HUES48 (cell line): ENCODE results near the gene PEAK3.
A peak's percentile ranks its signal among the peaks of the same experiment; 100 is the strongest.

ENCODE experiments used
- H3K27ac ChIP-seq: one replicate; pipeline ENCODE4 v1.7.0; 2013; ENCODE audit warnings: low read depth, low read length, inconsistent platforms
- H3K27me3 ChIP-seq: 2 replicates; pipeline ENCODE4 v1.6.1; 2013; ENCODE audit warnings: mild to moderate bottlenecking, low read length; ENCODE audit not compliant: control insufficient read depth, insufficient read depth
- H3K36me3 ChIP-seq: 2 replicates; pipeline ENCODE4 v1.6.1; 2013; ENCODE audit warnings: low read length; ENCODE audit not compliant: control insufficient read depth, insufficient read depth
- H3K4me1 ChIP-seq: 2 replicates; pipeline ENCODE4 v1.6.1; 2013; ENCODE audit warnings: mild to moderate bottlenecking, low read length; ENCODE audit not compliant: control insufficient read depth, insufficient read depth
- H3K4me3 ChIP-seq: 2 replicates; pipeline ENCODE4 v1.5.1; 2013; ENCODE audit warnings: mild to moderate bottlenecking, low read depth, low read length
- H3K9ac ChIP-seq: 2 replicates; pipeline ENCODE4 v1.6.1; 2013; ENCODE audit warnings: mild to moderate bottlenecking, low read depth, low read length, moderate library complexity
- H3K9me3 ChIP-seq: 2 replicates; pipeline ENCODE4 v1.6.1; 2013; ENCODE audit warnings: low read length; ENCODE audit not compliant: control insufficient read depth, insufficient read depth

Gene PEAK3

DNA sequence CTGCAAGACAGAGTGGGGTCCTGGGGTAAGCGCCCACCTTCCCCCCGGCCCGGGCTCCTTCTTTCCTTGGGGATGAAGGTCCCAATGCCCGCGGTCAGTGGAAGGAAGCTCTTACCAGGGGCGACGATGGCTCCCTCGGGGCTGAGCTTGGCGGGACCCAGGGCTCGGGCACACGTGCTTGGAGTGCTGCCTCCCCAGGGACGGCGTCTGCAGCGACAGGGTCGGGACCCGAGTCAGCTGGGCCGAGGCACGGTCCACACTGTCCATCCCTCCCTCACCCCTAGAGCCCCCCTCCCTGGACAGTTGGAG lies 29.2 kb downstream of the PEAK3 start:
- 0 out of 2 replicates have a peak, but pooled peaks cover 6% of the 10 kb centered on the region for H3K36me3 ChIP-seq
- H3K4me3 ChIP-seq = peak overlapping the region; percentile 61; the same call in 1 of the 2 replicates
- no peak overlapping the region for H3K9ac ChIP-seq
- H3K27me3 ChIP-seq = peaks cover 42% of the 10 kb centered on the region
- no peak overlapping the region for H3K27ac ChIP-seq
- no peaks in the 10 kb centered on the region; the same call in 1 of the 2 replicates for H3K4me1 ChIP-seq
- no peaks in the 10 kb centered on the region for H3K9me3 ChIP-seq

DNA sequence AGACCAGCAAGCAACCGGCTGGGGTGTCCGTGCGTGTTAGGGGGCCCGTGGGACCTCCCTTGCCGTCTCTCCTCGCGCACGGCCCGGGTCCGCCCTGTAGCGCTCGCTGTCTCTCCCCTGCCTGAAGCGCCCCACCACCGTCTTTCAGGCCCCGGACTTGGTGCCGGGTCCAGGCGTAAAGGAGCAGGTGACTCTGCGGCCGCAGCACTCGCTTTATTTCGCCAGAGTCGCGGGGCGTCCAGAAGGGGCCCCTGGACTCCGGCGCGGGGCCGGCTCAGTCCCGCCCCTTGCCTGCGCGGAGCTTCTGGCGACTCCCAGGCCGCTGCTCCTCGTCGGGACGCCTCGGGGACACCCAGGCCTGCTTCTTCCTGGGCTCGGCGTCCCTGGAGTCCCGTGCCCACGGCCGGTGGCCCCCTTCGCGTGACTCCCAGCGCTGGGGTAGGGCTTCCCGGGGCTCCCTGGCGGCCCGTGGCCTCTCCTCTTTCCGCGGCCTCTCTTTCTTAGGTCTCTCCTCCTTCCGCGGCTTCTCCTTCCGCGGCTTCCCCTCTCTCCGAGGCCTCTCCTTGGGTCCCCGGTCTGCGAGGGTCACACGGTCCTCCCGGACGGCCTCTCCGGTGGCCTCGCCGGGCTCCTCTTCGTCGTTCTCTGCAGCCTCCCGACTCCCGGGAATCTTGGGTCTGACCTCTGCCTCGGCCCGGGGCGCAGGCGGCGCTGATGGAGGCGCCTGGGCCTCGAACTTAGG lies 29.7 kb downstream of the PEAK3 start:
- Histone ChIP-seq H3K9ac (no peak overlapping the region), H3K36me3 (peaks cover 11% of the 10 kb centered on the region), H3K27ac (no peak overlapping the region), H3K4me1 (no peaks in the 10 kb centered on the region; the same call in 1 of the 2 replicates), H3K9me3 (no peaks in the 10 kb centered on the region), H3K4me3 (no peak overlapping the region), H3K27me3 (peaks cover 42% of the 10 kb centered on the region)

DNA sequence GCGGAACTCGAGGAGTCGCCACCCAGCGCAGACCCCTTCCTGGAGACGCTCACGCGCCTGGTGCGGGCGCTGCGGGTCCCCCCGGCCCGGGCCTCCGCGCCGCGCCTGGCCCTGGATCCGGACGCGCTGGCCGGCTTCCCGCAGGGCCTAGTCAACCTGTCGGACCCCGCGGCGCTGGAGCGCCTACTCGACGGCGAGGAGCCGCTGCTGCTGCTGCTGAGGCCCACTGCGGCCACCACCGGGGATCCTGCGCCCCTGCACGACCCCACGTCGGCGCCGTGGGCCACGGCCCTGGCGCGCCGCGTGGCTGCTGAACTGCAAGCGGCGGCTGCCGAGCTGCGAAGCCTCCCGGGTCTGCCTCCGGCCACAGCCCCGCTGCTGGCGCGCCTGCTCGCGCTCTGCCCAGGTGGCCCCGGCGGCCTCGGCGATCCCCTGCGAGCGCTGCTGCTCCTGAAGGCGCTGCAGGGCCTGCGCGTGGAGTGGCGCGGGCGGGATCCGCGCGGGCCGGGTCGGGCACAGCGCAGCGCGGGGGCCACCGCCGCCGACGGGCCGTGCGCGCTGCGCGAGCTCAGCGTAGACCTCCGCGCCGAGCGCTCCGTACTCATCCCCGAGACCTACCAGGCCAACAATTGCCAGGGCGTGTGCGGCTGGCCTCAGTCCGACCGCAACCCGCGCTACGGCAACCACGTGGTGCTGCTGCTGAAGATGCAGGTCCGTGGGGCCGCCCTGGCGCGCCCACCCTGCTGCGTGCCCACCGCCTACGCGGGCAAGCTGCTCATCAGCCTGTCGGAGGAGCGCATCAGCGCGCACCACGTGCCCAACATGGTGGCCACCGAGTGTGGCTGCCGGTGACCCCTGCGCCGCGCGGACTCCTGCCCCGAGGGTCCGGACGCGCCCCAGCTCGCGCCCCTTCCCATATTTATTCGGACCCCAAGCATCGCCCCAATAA lies 30.6 kb downstream of the PEAK3 start:
- Histone ChIP-seq H3K27me3 (peaks cover 42% of the 10 kb centered on the region), H3K9ac (no peak overlapping the region), H3K4me1 (no peaks in the 10 kb centered on the region; the same call in 1 of the 2 replicates), H3K36me3 (peaks cover 20% of the 10 kb centered on the region), H3K27ac (no peak overlapping the region), H3K4me3 (no peak overlapping the region), H3K9me3 (no peaks in the 10 kb centered on the region)

DNA sequence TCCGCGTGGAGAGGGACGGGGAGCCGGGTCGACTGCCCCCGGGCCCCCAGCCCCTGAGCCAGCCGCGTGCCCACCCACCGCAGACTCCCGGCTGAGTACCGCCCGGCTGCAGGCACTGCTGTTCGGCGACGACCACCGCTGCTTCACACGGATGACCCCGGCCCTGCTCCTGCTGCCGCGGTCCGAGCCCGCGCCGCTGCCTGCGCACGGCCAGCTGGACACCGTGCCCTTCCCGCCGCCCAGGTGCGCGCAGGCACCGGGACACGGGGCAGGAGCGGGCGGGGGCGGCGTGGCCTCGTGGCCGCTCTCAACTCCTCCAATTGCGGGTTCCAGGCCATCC lies 31.2 kb downstream of the PEAK3 start:
- H3K9me3 ChIP-seq = no peaks in the 10 kb centered on the region
- H3K36me3 ChIP-seq = peaks cover 26% of the 10 kb centered on the region
- no peak overlapping the region for H3K4me3 ChIP-seq
- H3K27me3 ChIP-seq = peaks cover 42% of the 10 kb centered on the region
- no peak overlapping the region for H3K27ac ChIP-seq
- H3K9ac ChIP-seq = no peak overlapping the region
- no peaks in the 10 kb centered on the region for H3K4me1 ChIP-seq

DNA sequence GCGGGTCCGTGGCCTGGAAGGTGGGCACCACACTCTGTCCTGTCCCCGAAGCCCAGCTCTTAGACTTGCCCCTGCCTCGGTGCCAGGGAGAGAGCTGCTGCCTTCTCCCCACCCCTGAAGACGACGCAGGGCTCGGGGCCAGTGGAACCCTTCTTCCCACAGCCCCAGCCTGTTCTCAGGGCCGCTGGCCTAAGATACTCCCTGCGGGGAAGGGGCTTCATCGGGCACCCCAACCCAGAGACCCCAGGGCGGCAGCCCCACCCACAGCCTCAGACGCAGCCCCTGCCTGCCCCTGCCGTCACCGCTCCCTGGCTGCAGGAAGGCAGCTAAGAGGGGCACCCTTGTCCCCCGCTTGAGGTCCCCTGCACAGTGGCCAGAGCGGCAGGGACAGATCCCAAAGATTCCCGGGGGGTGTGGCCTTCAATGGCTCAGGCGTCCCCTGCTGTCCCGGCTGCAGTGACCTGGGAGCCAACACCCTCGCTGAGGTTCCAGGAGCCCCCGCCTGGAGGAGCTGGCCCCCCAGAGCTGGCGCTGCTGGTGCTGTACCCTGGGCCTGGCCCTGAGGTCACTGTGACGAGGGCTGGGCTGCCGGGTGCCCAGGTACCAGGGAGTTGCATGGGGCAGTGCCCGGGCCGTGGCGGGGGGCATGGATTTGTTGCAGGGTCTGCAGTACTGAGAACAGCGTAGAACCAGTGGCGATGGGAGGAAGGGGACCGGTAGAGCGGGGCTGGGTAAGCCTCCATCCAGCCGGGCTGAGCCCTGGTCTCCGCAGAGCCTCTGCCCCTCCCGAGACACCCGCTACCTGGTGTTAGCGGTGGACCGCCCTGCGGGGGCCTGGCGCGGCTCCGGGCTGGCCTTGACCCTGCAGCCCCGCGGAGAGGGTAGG lies 31.9 kb downstream of the PEAK3 start:
- H3K36me3 ChIP-seq = peaks cover 32% of the 10 kb centered on the region
- H3K9me3 ChIP-seq = no peaks in the 10 kb centered on the region
- no peak overlapping the region for H3K27ac ChIP-seq
- H3K27me3 ChIP-seq = peaks cover 42% of the 10 kb centered on the region
- H3K9ac ChIP-seq = no peak overlapping the region
- no peaks in the 10 kb centered on the region for H3K4me1 ChIP-seq
- H3K4me3 ChIP-seq = no peak overlapping the region

DNA sequence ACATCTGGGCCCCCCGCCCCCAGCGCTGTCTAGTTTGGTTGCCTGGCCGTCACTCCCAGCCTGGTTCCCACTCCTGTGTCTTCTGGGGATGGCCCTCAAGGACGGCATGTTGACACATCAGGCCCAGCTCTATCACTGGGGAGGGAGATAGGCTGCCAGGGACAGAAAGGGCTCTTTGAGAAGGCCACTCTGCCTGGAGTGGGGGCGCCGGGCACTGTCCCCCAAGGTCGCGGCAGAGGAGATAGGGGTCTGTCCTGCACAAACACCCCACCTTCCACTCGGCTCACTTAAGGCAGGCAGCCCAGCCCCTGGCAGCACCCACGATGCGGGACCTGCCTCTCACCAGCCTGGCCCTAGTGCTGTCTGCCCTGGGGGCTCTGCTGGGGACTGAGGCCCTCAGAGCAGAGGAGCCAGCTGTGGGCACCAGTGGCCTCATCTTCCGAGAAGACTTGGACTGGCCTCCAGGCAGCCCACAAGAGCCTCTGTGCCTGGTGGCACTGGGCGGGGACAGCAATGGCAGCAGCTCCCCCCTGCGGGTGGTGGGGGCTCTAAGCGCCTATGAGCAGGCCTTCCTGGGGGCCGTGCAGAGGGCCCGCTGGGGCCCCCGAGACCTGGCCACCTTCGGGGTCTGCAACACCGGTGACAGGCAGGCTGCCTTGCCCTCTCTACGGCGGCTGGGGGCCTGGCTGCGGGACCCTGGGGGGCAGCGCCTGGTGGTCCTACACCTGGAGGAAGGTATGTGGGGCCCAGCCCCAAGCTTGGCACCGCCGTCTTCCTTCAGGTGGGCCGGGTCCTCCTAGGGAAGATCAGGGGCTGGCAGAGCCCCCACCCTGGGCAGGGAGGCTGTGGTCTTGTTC lies 32.7 kb downstream of the PEAK3 start, which contains the start of gene AMH:
TSS of gene AMH (plus strand) at position 314 of the 857 bp plus-strand sequence. CDS start at position 324, 10 bp downstream.
- H3K9me3 ChIP-seq = no peaks in the 10 kb centered on the region
- H3K4me3 ChIP-seq = no peak within 1 kb of the TSS
- peaks cover 40% of the 10 kb centered on the region for H3K27me3 ChIP-seq
- H3K36me3 ChIP-seq = peaks cover 41% of the 10 kb centered on the region
- no peak within 1 kb of the TSS for H3K27ac ChIP-seq
- H3K4me1 ChIP-seq = no peaks in the 10 kb centered on the region
- H3K9ac ChIP-seq = no peak within 1 kb of the TSS

DNA sequence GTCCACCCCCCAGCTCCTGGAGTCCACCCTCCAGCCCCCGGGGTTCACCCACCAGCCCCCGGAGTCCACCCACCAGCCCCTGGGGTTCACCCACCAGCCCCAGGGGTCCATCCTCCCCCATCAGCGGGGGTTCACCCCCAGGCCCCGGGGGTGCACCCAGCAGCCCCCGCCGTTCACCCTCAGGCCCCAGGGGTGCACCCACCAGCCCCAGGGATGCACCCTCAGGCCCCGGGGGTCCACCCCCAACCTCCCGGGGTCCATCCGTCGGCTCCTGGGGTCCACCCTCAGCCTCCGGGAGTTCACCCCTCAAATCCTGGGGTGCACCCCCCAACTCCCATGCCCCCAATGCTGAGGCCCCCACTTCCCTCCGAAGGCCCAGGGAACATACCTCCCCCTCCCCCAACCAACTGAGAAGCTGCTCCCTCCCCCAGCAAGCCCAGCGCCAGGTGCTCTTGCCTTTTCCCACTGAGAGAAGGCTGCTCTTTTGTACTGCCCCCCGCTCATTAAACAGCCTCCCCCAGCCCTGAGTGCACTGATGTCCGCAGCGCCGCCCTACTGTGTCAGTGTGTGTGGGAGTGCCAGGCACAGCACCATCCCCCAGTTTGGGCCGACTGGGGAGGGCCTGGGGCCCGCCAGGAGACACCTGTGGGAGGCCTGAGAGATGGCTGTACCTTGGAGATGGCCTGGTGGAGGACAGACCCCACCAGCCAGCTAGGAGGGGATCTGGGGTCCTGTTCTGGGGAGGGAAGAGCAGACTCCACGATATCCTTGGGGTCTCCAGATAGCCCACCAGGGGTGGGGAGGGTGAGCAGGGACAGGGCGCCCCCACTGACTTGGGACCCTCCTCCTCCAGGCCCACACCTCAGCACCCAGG lies 33.6 kb downstream of the PEAK3 start:
- H3K36me3 ChIP-seq = peaks cover 50% of the 10 kb centered on the region
- H3K9ac ChIP-seq = no peak overlapping the region
- H3K9me3 ChIP-seq = no peaks in the 10 kb centered on the region
- no peak overlapping the region for H3K4me3 ChIP-seq
- H3K4me1 ChIP-seq = no peaks in the 10 kb centered on the region
- H3K27ac ChIP-seq = no peak overlapping the region
- peaks cover 31% of the 10 kb centered on the region for H3K27me3 ChIP-seq

DNA sequence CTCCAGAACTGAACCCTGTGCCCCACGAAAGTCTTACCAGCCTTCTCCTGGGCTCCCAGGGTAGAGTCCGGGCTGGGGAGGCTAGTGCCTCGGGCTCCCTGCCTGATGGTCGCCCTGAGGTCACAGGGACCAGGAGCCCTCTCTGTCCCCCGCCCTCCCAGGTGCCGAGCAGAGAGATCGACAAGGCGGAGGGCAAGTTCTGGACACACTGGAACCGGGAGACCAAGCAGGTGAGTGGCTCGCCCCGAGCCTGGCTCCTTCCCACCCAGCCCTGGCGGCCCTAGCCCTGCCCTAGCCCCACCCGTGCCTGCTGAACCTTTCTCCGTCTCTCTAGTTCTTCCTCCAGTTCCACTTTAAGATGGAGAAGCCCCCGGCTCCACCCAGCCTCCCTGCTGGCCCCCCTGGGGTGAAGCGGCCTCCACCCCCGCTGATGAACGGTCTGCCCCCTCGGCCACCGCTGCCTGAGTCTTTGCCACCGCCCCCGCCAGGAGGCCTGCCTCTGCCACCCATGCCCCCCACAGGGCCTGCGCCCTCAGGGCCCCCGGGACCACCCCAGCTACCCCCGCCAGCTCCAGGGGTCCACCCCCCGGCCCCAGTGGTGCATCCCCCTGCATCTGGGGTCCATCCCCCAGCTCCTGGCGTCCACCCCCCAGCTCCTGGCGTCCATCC lies 34.4 kb downstream of the PEAK3 start:
- H3K27ac ChIP-seq = no peak overlapping the region

DNA sequence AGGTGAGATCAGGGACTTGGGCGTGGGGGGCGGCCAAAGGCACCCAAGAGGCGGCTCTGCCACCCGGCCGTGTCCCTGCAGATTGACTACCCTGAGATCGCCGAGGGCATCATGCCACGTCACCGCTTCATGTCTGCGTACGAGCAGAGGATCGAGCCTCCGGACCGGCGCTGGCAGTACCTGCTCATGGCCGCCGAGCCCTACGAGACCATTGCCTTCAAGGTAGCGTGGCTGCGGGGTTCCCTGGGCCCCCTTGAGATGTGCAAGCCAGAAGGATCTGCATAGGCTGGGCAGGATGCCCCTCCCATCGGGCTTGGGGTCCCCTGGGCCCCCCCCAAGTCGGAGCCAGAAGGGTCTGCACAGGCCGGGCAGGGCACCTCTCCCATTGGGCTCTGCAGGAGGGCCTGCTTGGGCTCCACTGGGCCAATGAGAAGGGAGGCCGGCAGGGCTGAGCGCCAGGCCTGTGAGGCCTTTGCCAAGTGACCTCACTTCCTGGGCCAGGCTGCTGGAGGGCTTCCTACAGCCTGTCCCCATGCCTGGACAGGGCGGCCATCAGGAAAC lies 35.1 kb downstream of the PEAK3 start:
- Histone ChIP-seq H3K36me3 (peaks cover 58% of the 10 kb centered on the region), H3K27me3 (peaks cover 16% of the 10 kb centered on the region), H3K9ac (no peak overlapping the region), H3K9me3 (no peaks in the 10 kb centered on the region), H3K27ac (no peak overlapping the region), H3K4me1 (no peaks in the 10 kb centered on the region), H3K4me3 (no peak overlapping the region)

More for the DNA sequence above, 34.4 kb downstream of the PEAK3 start:
- peaks cover 23% of the 10 kb centered on the region for H3K27me3 ChIP-seq
- no peaks in the 10 kb centered on the region for H3K4me1 ChIP-seq
- peaks cover 58% of the 10 kb centered on the region for H3K36me3 ChIP-seq
- H3K4me3 ChIP-seq = no peak overlapping the region
- no peak overlapping the region for H3K9ac ChIP-seq
- H3K9me3 ChIP-seq = no peaks in the 10 kb centered on the region
